GM12878 (cell line): ENCODE data around the gene TTC9B.

Experiments
- CTCF ChIP-seq, 3 experiments: IDR thresholded peaks in 2 of 3; conservative IDR thresholded peaks in 1 of 3; 2 replicates each; pipeline ENCODE4 v1.5.1; 2011; ENCODE audit warnings: low read depth in 3 of 3, low read length in 3 of 3, mild to moderate bottlenecking in 3 of 3, control low read depth in 2 of 3, moderate library complexity in 2 of 3, inconsistent platforms in 1 of 3, mixed read lengths in 1 of 3; ENCODE audit not compliant: control insufficient read depth in 2 of 3, insufficient read depth in 1 of 3; ENCODE audit errors: extremely low read depth in 1 of 3
- FOS ChIP-seq: IDR thresholded peaks from 3 replicates; pipeline ENCODE4 v1.6.1; 2011; ENCODE audit warnings: borderline replicate concordance; ENCODE audit not compliant: insufficient read length; ENCODE audit errors: extremely low read depth
- FOXM1 ChIP-seq: IDR thresholded peaks from 2 replicates; pipeline ENCODE4 v1.6.1; 2012; ENCODE audit warnings: low read depth, mild to moderate bottlenecking, inconsistent platforms, low read length, moderate library complexity
- IKZF1 ChIP-seq: fragments of 450-650 bp; conservative IDR thresholded peaks from 2 replicates; pipeline ENCODE4 v1.6.1; 2017; ENCODE audit warnings: antibody characterized with exemption, mild to moderate bottlenecking
- MEF2A ChIP-seq: IDR thresholded peaks from 2 replicates; pipeline ENCODE4 v1.6.1; 2011; ENCODE audit warnings: low read depth, mild to moderate bottlenecking, low read length, moderate library complexity; ENCODE audit not compliant: insufficient read depth
- MXI1 ChIP-seq: fragments of 150-350 bp; IDR thresholded peaks from 2 replicates; pipeline ENCODE4 v1.6.1; 2011; ENCODE audit warnings: low read depth, mild to moderate bottlenecking, inconsistent platforms, low read length, improper control_type of control experiment
- PKNOX1 ChIP-seq: fragments of 450-650 bp; IDR thresholded peaks from 2 replicates; pipeline ENCODE4 v1.6.1; 2016; ENCODE audit warnings: mild to moderate bottlenecking
- REST ChIP-seq: IDR thresholded peaks from 2 replicates; pipeline ENCODE4 v1.6.1; 2012; ENCODE audit warnings: mild to moderate bottlenecking, low read depth, low read length
- SRF ChIP-seq, 2 experiments: IDR thresholded peaks; 2 replicates each; pipeline ENCODE4 v1.6.1; 2011; ENCODE audit warnings: low read depth in 2 of 2, low read length in 2 of 2, mild to moderate bottlenecking in 1 of 2, moderate library complexity in 1 of 2

- TF ChIP-seq FOS (no peak), CTCF (IDR thresholded peaks at IDR 0.05 in 2 of 3, conservative IDR thresholded peaks at IDR 0.05 in 1 of 3; ENCODE audit: control insufficient read depth in 2 of 3, extremely low read depth in 1 of 3, insufficient read depth in 1 of 3, low read depth in 3 of 3, low read length in 3 of 3) (no peak), MEF2A (no peak), FOXM1 (no peak), PKNOX1 (no peak), REST (no peak), IKZF1 (no peak), MXI1 (no peak), SRF (IDR thresholded peaks at IDR 0.05; ENCODE audit: low read depth in 2 of 2, low read length in 2 of 2) (no peak)
These were observed 22.1 kb upstream of the TTC9B start for GRCh38 chr19:40240332-40240731.
